Adrenal gland (tissue), 12 donors: ENCODE data around the gene AGBL4. TPM values are rescaled to one million over a fixed set of nuclear protein-coding genes. Genes with fewer than 3 reads are reported as not detected.

Source experiments
- DNase-seq, 7 donors: peaks; one replicate each; pipeline ENCODE4 v3.0.0-alpha.2; 2019 to 2020
- H3K27ac ChIP-seq, 5 donors: fragments of 200-600 bp; sonication (generic) in 4 of 5; 1 replicate in 3 of 5; 2 replicates in 2 of 5; pipeline versions ENCODE4 v1.5.1 to v1.8.0; 2016 to 2020; ENCODE audit warnings: mild to moderate bottlenecking in 1 of 5
- H3K27me3 ChIP-seq: fragments of 200-600 bp; 2 replicates; pipeline ENCODE4 v1.8.0; 2021
- H3K36me3 ChIP-seq, 2 donors: fragments of 200-600 bp; replicated peaks in 1 of 2; 1 replicate in 1 of 2; 2 replicates in 1 of 2; pipeline versions ENCODE4 v1.5.1 to v1.8.0; 2018 to 2022
- H3K4me1 ChIP-seq, 2 donors: fragments of 200-600 bp; replicated peaks in 1 of 2; 1 replicate in 1 of 2; 2 replicates in 1 of 2; pipeline versions ENCODE4 v1.5.1 to v1.8.0; 2018 to 2021
- H3K4me3 ChIP-seq, 4 donors: fragments of 200-600 bp; sonication (generic) in 3 of 4; one replicate each; pipeline ENCODE4 v1.5.1; 2016 to 2018
- H3K9me3 ChIP-seq, 3 donors: fragments of 200-600 bp; sonication (generic) in 1 of 3; replicated peaks in 1 of 3; 1 replicate in 2 of 3; 2 replicates in 1 of 3; pipeline versions ENCODE4 v1.5.1 to v1.8.0; 2016 to 2021
- POLR2A ChIP-seq, 2 donors: fragments of 450-650 bp; IDR thresholded peaks; one replicate each; pipeline ENCODE4 v1.6.1; 2017; ENCODE audit warnings: antibody characterized with exemption in 2 of 2, mild to moderate bottlenecking in 2 of 2, moderate library complexity in 1 of 2
- WGBS, 4 donors: extraction: QIAGEN DNeasy Blood & Tissue Kit in 2 of 4; methylation state at CpG; one replicate each; pipeline versions ENCODE4 v1.1.5 to v1.1.7; 2013 to 2017; 5-methylcytosine and 5-hydroxymethylcytosine counted together
- intact Hi-C, 2 donors: fragments of 100-400 bp; cut with DNase I; formaldehyde crosslinking; loops; one replicate each; pipeline versions ENCODE4 v1.14.1 to v1.15.0; 2022 to 2023
- polyA plus RNA-seq, 3 donors: library from polyadenylated mRNA; stranded (reverse); fragments of 200-250 nt in 2 of 3; fragments of 350-450 nt in 1 of 3; fragmentation: Illumina TruSeq in 1 of 3; extraction: RNeasy Lipid Tissue Mini Kit (QIAGEN cat#74804) in 1 of 3; gene quantifications; one replicate each; pipeline ENCODE4 v1.2.3, GENCODE V29; 2013 to 2014
- total RNA-seq, 9 donors: library from RNA; depleted of rRNA in 4 of 9; stranded (reverse); fragments of >200 nt in 4 of 9; fragments of 120-200 nt in 1 of 9; fragmentation: NEBNext Ultra II Directional in 1 of 9; extraction: Animal tissue kit (Norgen Biotek cat#: 25700) in 1 of 9; gene quantifications; one replicate each; pipeline versions ENCODE4 v1.1.0 to v1.2.4, GENCODE V29; 2013 to 2023
- TF ChIP-seq, protein P1 (sequence below), 6 experiments: fragments of 450-650 bp in 4 of 6; fragments of 200-600 bp in 2 of 6; sonication (generic) in 1 of 6; IDR thresholded peaks; 1 replicate in 5 of 6; 2 replicates in 1 of 6; pipeline versions ENCODE4 v1.5.1 to v1.8.0; 2016 to 2021; ENCODE audit warnings: antibody characterized with exemption in 6 of 6, mild to moderate bottlenecking in 2 of 6, moderate library complexity in 1 of 6
- donor health status: healthy with polysubstance abuse.
- donor health status: Bipolar disorder and iron deficiency.
- donor health status: DM: yes; HTN: yes; CAD: no.
- donor health status: DM: no; HTN: no; CAD: no.
- donor health status: DM: no; HTN: no; CAD: no.
- donor health status: DM: yes; HTN: yes; CAD: no.

The AGBL4 gene
- total and polyA plus RNA-seq, 12 donors, result 0.10 to 1.9 (median 0.80) TPM; not detected in 2

DNA sequence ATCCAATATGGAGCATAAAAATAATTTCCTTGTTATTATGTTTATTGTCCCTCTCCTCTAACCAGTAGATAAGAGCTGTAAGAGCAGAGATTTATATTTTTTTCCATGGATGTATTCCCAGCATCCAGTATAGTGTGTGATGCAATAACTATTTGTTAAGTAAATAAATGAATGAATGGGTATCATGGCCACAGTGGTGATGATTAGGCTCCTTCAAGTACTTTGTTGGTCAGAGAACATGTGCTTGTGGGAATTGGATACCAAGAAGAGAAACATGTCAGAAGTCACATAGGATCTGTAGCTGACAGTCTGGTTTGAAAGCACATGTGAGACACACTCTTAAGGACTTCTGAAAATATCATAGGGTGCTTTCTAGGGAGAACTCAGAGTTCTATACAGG, 588.5 kb downstream of the AGBL4 start:
- H3K4me3 ChIP-seq, result no peak overlapping the region
- TF ChIP-seq, protein P1, sequence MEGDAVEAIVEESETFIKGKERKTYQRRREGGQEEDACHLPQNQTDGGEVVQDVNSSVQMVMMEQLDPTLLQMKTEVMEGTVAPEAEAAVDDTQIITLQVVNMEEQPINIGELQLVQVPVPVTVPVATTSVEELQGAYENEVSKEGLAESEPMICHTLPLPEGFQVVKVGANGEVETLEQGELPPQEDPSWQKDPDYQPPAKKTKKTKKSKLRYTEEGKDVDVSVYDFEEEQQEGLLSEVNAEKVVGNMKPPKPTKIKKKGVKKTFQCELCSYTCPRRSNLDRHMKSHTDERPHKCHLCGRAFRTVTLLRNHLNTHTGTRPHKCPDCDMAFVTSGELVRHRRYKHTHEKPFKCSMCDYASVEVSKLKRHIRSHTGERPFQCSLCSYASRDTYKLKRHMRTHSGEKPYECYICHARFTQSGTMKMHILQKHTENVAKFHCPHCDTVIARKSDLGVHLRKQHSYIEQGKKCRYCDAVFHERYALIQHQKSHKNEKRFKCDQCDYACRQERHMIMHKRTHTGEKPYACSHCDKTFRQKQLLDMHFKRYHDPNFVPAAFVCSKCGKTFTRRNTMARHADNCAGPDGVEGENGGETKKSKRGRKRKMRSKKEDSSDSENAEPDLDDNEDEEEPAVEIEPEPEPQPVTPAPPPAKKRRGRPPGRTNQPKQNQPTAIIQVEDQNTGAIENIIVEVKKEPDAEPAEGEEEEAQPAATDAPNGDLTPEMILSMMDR (IDR thresholded peaks at IDR 0.05), result no peak
- TF ChIP-seq POLR2A (IDR thresholded peaks at IDR 0.05), result no peak
- DNase-seq, result no peak
- H3K4me1 ChIP-seq, result no peaks in the 10 kb centered on the region
- no peaks in the 10 kb centered on the region for H3K36me3 ChIP-seq
- H3K9me3 ChIP-seq, result peaks cover 0 to 4% (median 0%) of the 10 kb centered on the region in 3 donors
- H3K27me3 ChIP-seq, result no peaks in the 10 kb centered on the region
- no peak overlapping the region for H3K27ac ChIP-seq
- intact Hi-C loops, result no loop called here

DNA sequence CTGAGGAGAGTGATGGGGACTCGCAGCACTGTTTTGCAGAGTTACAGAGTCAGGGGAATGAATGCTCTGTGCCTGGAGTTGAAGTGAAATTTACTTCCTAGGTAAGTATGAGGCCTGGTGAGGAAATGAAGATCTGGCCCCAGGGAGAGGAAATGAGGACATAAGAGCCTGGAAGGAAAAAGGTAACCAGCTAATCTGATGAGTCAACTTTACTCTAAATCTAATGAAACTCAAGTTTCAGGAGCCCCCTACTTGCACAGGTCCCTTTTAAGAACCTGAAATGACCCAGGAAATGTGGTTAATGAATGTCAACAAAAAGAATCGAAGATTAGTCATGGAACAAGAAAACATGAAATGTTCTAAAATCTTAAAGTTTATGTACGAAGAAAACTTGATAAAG, 599.0 kb downstream of the AGBL4 start:
- WGBS, 4 donors, result 77 to 84% (median 83%) methylated on average over 3 of the region's 3 CpGs
- Histone ChIP-seq H3K27ac (no peak overlapping the region), H3K27me3 (no peaks in the 10 kb centered on the region), H3K4me1 (no peaks in the 10 kb centered on the region), H3K9me3 (no peaks in the 10 kb centered on the region), H3K4me3 (no peak overlapping the region), H3K36me3 (no peaks in the 10 kb centered on the region)
- no peak for DNase-seq
- TF ChIP-seq POLR2A (IDR thresholded peaks at IDR 0.05), result no peak
- TF ChIP-seq, protein P1 (IDR thresholded peaks at IDR 0.05), result no peak
- intact Hi-C loops, result no loop called here

DNA sequence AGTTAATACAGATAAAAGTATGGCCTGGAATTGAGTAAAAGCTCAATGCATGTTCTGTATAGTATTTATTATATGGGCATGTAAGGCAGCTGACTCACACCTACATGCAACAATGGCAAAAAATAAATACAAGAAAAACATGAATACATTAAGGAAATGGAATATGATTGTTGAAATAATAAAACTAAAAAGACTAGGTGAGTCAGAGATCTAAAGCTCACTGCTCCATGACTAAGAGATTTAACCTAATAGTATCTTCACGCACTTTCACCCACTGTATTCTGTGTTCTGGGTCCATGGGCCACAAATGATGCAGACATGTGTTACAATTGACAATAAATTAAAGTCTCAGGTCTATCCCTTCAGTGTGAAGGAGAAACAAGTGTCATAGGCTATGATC, 607.0 kb downstream of the AGBL4 start:
- Histone ChIP-seq H3K4me3 (no peak overlapping the region), H3K27ac (no peak overlapping the region), H3K36me3 (no peaks in the 10 kb centered on the region), H3K27me3 (no peaks in the 10 kb centered on the region), H3K4me1 (no peaks in the 10 kb centered on the region), H3K9me3 (no peaks in the 10 kb centered on the region)
- intact Hi-C loops, result no loop called here
- 89 to 97% (median 94%) methylated on average over 1 of the region's 1 CpG for WGBS, 4 donors
- TF ChIP-seq, protein P1 (IDR thresholded peaks at IDR 0.05), result no peak
- TF ChIP-seq POLR2A (IDR thresholded peaks at IDR 0.05), result no peak
- DNase-seq, result no peak

DNA sequence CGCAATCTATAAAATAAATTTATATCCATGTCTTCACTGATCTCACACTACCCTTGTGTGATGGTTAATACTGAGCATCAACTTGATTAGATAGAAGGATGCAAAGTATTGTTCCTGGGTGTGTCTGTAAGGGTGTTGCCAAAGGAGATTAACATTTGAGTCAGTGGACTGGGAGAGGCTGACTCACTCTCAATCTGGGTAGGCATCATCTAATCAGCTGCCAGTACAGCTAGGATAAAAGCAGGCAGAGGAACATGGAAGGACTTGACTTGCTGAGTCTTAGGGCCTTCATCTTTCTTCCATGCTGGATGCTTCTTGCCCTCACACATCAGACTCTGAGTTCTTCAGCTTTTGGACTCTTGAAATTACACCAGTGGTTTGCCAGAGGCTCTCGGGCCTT, 615.4 kb downstream of the AGBL4 start:
- no peak for DNase-seq
- Histone ChIP-seq H3K36me3 (no peaks in the 10 kb centered on the region), H3K4me3 (no peak overlapping the region), H3K27me3 (no peaks in the 10 kb centered on the region), H3K9me3 (no peaks in the 10 kb centered on the region), H3K4me1 (no peaks in the 10 kb centered on the region), H3K27ac (no peak overlapping the region)
- WGBS, 4 donors, result 81 to 89% (median 87%) methylated on average over 2 of the region's 2 CpGs
- TF ChIP-seq, protein P1 (IDR thresholded peaks at IDR 0.05), result no peak
- no peak for TF ChIP-seq POLR2A (IDR thresholded peaks at IDR 0.05)
- intact Hi-C loops, result no loop called here
